Measurements from ENCODE around the gene CPVL. TPM values are rescaled to one million over a fixed set of nuclear protein-coding genes. Genes with fewer than 3 reads are reported as not detected.

Gene CPVL
- total and polyA plus RNA-seq, 2 of the 8 experiments (the other 6 are each of a cell fraction or from before 2014, with no cell fraction given), result 40.0 to 55.0 TPM

DNA sequence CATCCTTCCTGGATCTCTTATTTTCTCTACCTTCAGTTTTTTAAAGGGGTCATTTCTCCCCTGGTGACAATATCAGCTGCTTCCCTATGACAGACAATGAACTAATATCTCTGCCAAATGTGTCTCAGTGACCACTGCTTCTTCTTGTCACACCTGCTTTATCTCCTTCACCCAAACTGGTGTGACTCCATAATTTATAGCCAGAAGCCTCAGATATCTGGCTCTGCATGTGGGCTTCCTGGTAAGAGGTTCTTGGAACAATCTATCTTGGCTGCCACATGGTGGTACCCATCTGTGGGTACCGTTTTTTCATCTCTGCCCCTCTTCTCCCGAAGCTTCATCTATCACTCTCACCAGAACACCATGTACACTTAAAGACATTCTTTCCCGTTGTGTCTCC, 37.0 kb downstream of the CPVL start:
- Histone ChIP-seq H4K8ac (ENCODE audit: extremely low read depth, insufficient read depth, low read length) (no peak overlapping the region), H4K20me1 (replicated peaks in 1 of 2; ENCODE audit: control insufficient read depth in 1 of 2, insufficient read depth in 2 of 2, low read length in 2 of 2) (no peaks in the 10 kb centered on the region), H3K79me1 (ENCODE audit: low read depth, low read length) (peaks cover 2% of the 10 kb centered on the region; the same call in 1 of the 2 replicates), H2BK20ac (ENCODE audit: low read length) (no peak overlapping the region), H4K91ac (replicated peaks; ENCODE audit: insufficient read length, low read length) (no peak overlapping the region), H3K9me3 (ENCODE audit: insufficient read depth in 2 of 2, low read depth in 1 of 2, low read length in 1 of 2) (no peaks in the 10 kb centered on the region), H2BK5ac (ENCODE audit: low read depth, low read length) (no peak overlapping the region), H2AK5ac (ENCODE audit: low read depth, low read length) (no peak overlapping the region), H2BK120ac (replicated peaks; ENCODE audit: low read depth, low read length) (no peak overlapping the region), H2AFZ (ENCODE audit: low read length) (no peak overlapping the region), H2BK15ac (ENCODE audit: low read length) (no peak overlapping the region), H3K79me2 (ENCODE audit: control insufficient read depth in 1 of 2, insufficient read depth in 2 of 2, low read length in 2 of 2) (no peaks in the 10 kb centered on the region), H3K23ac (ENCODE audit: insufficient read length) (no peak overlapping the region), H4K5ac (ENCODE audit: insufficient read length, low read depth, low read length) (no peak overlapping the region), H3K4me3 (ENCODE audit: extremely low read depth in 1 of 4, insufficient read depth in 2 of 4, low read depth in 3 of 4, low read length in 4 of 4) (no peak overlapping the region), H3K4ac (replicated peaks; ENCODE audit: insufficient read length, low read depth, low read length) (no peak overlapping the region), H3K36me3 (ENCODE audit: control insufficient read depth in 2 of 4, insufficient read depth in 4 of 4, low read length in 3 of 4) (0 out of 8 replicates have a peak, but pooled peaks cover 0 to 2% (median 0%) of the 10 kb centered on the region in 4 experiments), H3K27ac (ENCODE audit: low read depth, low read length) (no peak overlapping the region), H3K4me1 (replicated peaks in 1 of 4; ENCODE audit: control insufficient read depth in 3 of 4, insufficient read depth in 4 of 4, low read length in 3 of 4) (peaks cover 0 to 3% (median 2%) of the 10 kb centered on the region in 4 experiments; a peak in 3 of 7 replicates), H3K14ac (ENCODE audit: insufficient read length) (no peak overlapping the region), H3K23me2 (ENCODE audit: low read depth, low read length) (no peaks in the 10 kb centered on the region), H3K56ac (replicated peaks; ENCODE audit: insufficient read length, low read depth, low read length) (no peak overlapping the region), H3K18ac (ENCODE audit: extremely low read depth, low read length) (no peak overlapping the region), H3K4me2 (ENCODE audit: insufficient read depth in 1 of 2, low read depth in 2 of 2, low read length in 2 of 2) (no peak overlapping the region), H3K9ac (replicated peaks in 1 of 4; ENCODE audit: extremely low read depth in 1 of 4, low read depth in 3 of 4, low read length in 3 of 4) (no peak overlapping the region), H3K27me3 (replicated peaks in 1 of 4; ENCODE audit: control insufficient read depth in 3 of 4, extremely low read depth in 1 of 4, insufficient read depth in 3 of 4, low read length in 3 of 4) (no peaks in the 10 kb centered on the region), H2BK12ac (ENCODE audit: low read depth, low read length) (no peak overlapping the region)
- 78% methylated on average over 3 of the region's 3 CpGs; no CpG with 5 or more reads in 1 of the 2 experiments for WGBS, 2 experiments (ENCODE audit: extremely low coverage in 1 of 2, insufficient coverage in 1 of 2, insufficient read length in 1 of 2, insufficient replicate concordance in 2 of 2, low coverage in 1 of 2, low lambda C conversion rate in 2 of 2, missing lambda C conversion rate in 1 of 2)
- ChIA-PET POLR2A (ENCODE audit: partially characterized antibody) (no interaction called here), CTCF (ENCODE audit: partially characterized antibody) (interaction anchor here (0.6 to 28.4 kb wide), 7 partner anchors 11 to 299 kb away, joined by 3 to 692 read pairs (median 7); no protein-coding TSS in a partner anchor)
- TF ChIP-seq CTBP2 (IDR thresholded peaks at IDR 0.05; ENCODE audit: borderline replicate concordance, insufficient read depth, insufficient read length, low read length), result no peak
- no peak for TF ChIP-seq TCF12 (IDR thresholded peaks at IDR 0.05; ENCODE audit: low read depth, low read length)
- no peak for TF ChIP-seq MAFK (IDR thresholded peaks at IDR 0.05; ENCODE audit: low read depth, low read length)
- TF ChIP-seq RBBP5 (IDR thresholded peaks at IDR 0.05; ENCODE audit: borderline replicate concordance, low read depth, low read length), result no peak
- TF ChIP-seq, protein P1, sequence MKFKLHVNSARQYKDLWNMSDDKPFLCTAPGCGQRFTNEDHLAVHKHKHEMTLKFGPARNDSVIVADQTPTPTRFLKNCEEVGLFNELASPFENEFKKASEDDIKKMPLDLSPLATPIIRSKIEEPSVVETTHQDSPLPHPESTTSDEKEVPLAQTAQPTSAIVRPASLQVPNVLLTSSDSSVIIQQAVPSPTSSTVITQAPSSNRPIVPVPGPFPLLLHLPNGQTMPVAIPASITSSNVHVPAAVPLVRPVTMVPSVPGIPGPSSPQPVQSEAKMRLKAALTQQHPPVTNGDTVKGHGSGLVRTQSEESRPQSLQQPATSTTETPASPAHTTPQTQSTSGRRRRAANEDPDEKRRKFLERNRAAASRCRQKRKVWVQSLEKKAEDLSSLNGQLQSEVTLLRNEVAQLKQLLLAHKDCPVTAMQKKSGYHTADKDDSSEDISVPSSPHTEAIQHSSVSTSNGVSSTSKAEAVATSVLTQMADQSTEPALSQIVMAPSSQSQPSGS (IDR thresholded peaks at IDR 0.05; ENCODE audit: low read length), result no peak
- no peak for TF ChIP-seq KDM4A (IDR thresholded peaks at IDR 0.05; ENCODE audit: low read depth, low read length, severe bottlenecking)
- DNase-seq (ENCODE audit: low read depth in 1 of 2, low spot score in 2 of 2) (no peak), FAIRE-seq (no peak)

Data from H1 (cell line).